Stimulated activated CD4-positive, alpha-beta T cell treated with anti-CD3 and anti-CD28 coated beads, Interleukin-4, amount 100 ng/mL, for 24 hours (primary cell): ENCODE data around the gene ZMYND10.

Experiments used
- DNase-seq: peaks from one replicate; pipeline ENCODE4 v3.0.0-alpha.2; 2020

ZMYND10 gene

GRCh38 chr3:50370594-50370993, 25.1 kb upstream of the ZMYND10 start:
- DNase-seq: no peak

- DNase-seq: no peak
Measured at GRCh38 chr3:50369012-50369670, 23.6 kb upstream of the ZMYND10 start.

GRCh38 chr3:50365842-50366220, 20.3 kb upstream of the ZMYND10 start:
- no peak for DNase-seq

- DNase-seq: peak; percentile 94
Measured at GRCh38 chr3:50365080-50365841, 19.7 kb upstream of the ZMYND10 start.

GRCh38 chr3:50364573-50365079, 19.1 kb upstream of the ZMYND10 start:
- no peak for DNase-seq

- no peak for DNase-seq
Measured at GRCh38 chr3:50359760-50360110, 14.2 kb upstream of the ZMYND10 start.

- DNase-seq: peak; percentile 97
Measured at GRCh38 chr3:50358911-50359759, 13.6 kb upstream of the ZMYND10 start, which contains the start of gene TMEM115. Gene TMEM115 (minus strand): TSS chr3:50359521. CDS start chr3:50359063, 458 bp downstream.

GRCh38 chr3:50358355-50358910, 12.9 kb upstream of the ZMYND10 start:
- no peak for DNase-seq

GRCh38 chr3:50357481-50357880, 11.9 kb upstream of the ZMYND10 start:
- no peak for DNase-seq

- no peak for DNase-seq
Measured at GRCh38 chr3:50356553-50356952, 11.0 kb upstream of the ZMYND10 start.

- no peak for DNase-seq
Measured at GRCh38 chr3:50355829-50356552, 10.5 kb upstream of the ZMYND10 start.

GRCh38 chr3:50354850-50355249, 9.3 kb upstream of the ZMYND10 start:
- no peak for DNase-seq

GRCh38 chr3:50354186-50354764, 8.7 kb upstream of the ZMYND10 start:
- DNase-seq: no peak

- DNase-seq: no peak
Measured at GRCh38 chr3:50353245-50354004, 7.9 kb upstream of the ZMYND10 start.

- no peak for DNase-seq
Measured at GRCh38 chr3:50352781-50353180, 7.2 kb upstream of the ZMYND10 start.

GRCh38 chr3:50351323-50351697, 5.8 kb upstream of the ZMYND10 start:
- no peak for DNase-seq

GRCh38 chr3:50350527-50351322, 5.2 kb upstream of the ZMYND10 start, which contains the start of the genes CYB561D2 and NPRL2:
Gene CYB561D2 (plus strand): TSS chr3:50350862. CDS start chr3:50351434, 572 bp downstream.
Gene NPRL2 (minus strand): TSS chr3:50350775. CDS start chr3:50350652, 123 bp downstream.
- DNase-seq: peak; percentile 99

GRCh38 chr3:50350213-50350526, 4.6 kb upstream of the ZMYND10 start:
- no peak for DNase-seq

- DNase-seq: peak; percentile 80
Measured at GRCh38 chr3:50347187-50347813, 1.8 kb upstream of the ZMYND10 start.

GRCh38 chr3:50345008-50345407, 524 bp downstream of the ZMYND10 start:
- DNase-seq: no peak
